ENCODE measurements around the gene GSX2.
A peak's percentile ranks its signal among the peaks of the same experiment; 100 is the strongest.

Gene GSX2

GRCh38 chr4:54098375-54098774 lies 1.6 kb upstream of the GSX2 start:
- no peak for ATAC-seq
- TF ChIP-seq TOX (CRISPR knock-in tag; IDR thresholded peaks at IDR 0.05; ENCODE audit: borderline replicate concordance) (no peak), CSRNP3 (CRISPR knock-in tag; IDR thresholded peaks at IDR 0.05) (no peak), POU6F1 (CRISPR knock-in tag; IDR thresholded peaks at IDR 0.05; ENCODE audit: borderline replicate concordance, low read depth) (no peak), OSR1 (CRISPR knock-in tag; IDR thresholded peaks at IDR 0.05) (no peak), ZFP3 (CRISPR knock-in tag; IDR thresholded peaks at IDR 0.05) (no peak), BACH2 (CRISPR knock-in tag; IDR thresholded peaks at IDR 0.05; ENCODE audit: borderline replicate concordance) (no peak), ZNF8 (CRISPR knock-in tag; IDR thresholded peaks at IDR 0.05) (no peak)

GRCh38 chr4:54099287-54099747 lies 646 bp upstream of the GSX2 start:
- ATAC-seq = no peak
- TF ChIP-seq RARB (CRISPR knock-in tag; IDR thresholded peaks at IDR 0.05) (no peak), ZNF565 (CRISPR knock-in tag; conservative IDR thresholded peaks at IDR 0.05; ENCODE audit: low read depth) (no peak), ZNF8 (CRISPR knock-in tag; IDR thresholded peaks at IDR 0.05) (no peak), POU6F1 (CRISPR knock-in tag; IDR thresholded peaks at IDR 0.05; ENCODE audit: borderline replicate concordance, low read depth) (no peak), ZFP30 (CRISPR knock-in tag; IDR thresholded peaks at IDR 0.05) (no peak), CSDC2 (CRISPR knock-in tag; IDR thresholded peaks at IDR 0.05) (no peak), BACH2 (CRISPR knock-in tag; IDR thresholded peaks at IDR 0.05; ENCODE audit: borderline replicate concordance) (no peak)

GRCh38 chr4:54100595-54101189 lies 729 bp downstream of the GSX2 start:
- TF ChIP-seq RARB (CRISPR knock-in tag; IDR thresholded peaks at IDR 0.05) (no peak), SNAI2 (CRISPR knock-in tag; IDR thresholded peaks at IDR 0.05) (no peak), BACH2 (CRISPR knock-in tag; IDR thresholded peaks at IDR 0.05; ENCODE audit: borderline replicate concordance) (no peak), ZNF565 (CRISPR knock-in tag; conservative IDR thresholded peaks at IDR 0.05; ENCODE audit: low read depth) (no peak), PPARA (CRISPR knock-in tag; IDR thresholded peaks at IDR 0.05; ENCODE audit: borderline replicate concordance) (no peak), CSDC2 (CRISPR knock-in tag; IDR thresholded peaks at IDR 0.05) (no peak), ARNTL (CRISPR knock-in tag; IDR thresholded peaks at IDR 0.05; ENCODE audit: borderline replicate concordance, low read depth) (no peak), ZC3H10 (CRISPR knock-in tag; IDR thresholded peaks at IDR 0.05) (no peak), CREB5 (CRISPR knock-in tag; IDR thresholded peaks at IDR 0.05; ENCODE audit: low read depth) (no peak), ESRRG (CRISPR knock-in tag; IDR thresholded peaks at IDR 0.05) (no peak), ISL1 (CRISPR knock-in tag; IDR thresholded peaks at IDR 0.05) (no peak), ZNF70 (CRISPR knock-in tag; IDR thresholded peaks at IDR 0.05) (no peak), ZFP3 (CRISPR knock-in tag; IDR thresholded peaks at IDR 0.05) (no peak), PATZ1 (CRISPR knock-in tag; IDR thresholded peaks at IDR 0.05; ENCODE audit: borderline replicate concordance) (no peak), ZNF8 (CRISPR knock-in tag; IDR thresholded peaks at IDR 0.05) (no peak), TOX (CRISPR knock-in tag; IDR thresholded peaks at IDR 0.05; ENCODE audit: borderline replicate concordance) (no peak)
- peak; percentile 57 for ATAC-seq

Data from SK-N-SH treated with all-trans-retinoic acid at 6 μM for 48 hours (cell line).